Keratinocyte (primary cell): ENCODE results near the gene MAJIN. TPM values are rescaled to one million over a fixed set of nuclear protein-coding genes. Genes with fewer than 3 reads are reported as not detected.

ENCODE experiments used
- DNase-seq: peaks from one replicate; pipeline ENCODE4 v3.0.0-alpha.2; 2011; ENCODE audit warnings: low read depth, missing footprints, low spot score
- FAIRE-seq: peaks from 2 replicates; lab custom pipeline; 2011; peaks lifted over from hg19 to GRCh38; lab: Jason Lieb, UNC
- H2AFZ ChIP-seq: 2 replicates; pipeline ENCODE4 v1.6.0; 2012; ENCODE audit warnings: low read length, control low read depth, inconsistent platforms; ENCODE audit not compliant: control insufficient read depth
- H3K27ac ChIP-seq: 2 replicates; pipeline ENCODE4 v1.5.1; 2011; ENCODE audit warnings: low read length; ENCODE audit not compliant: control insufficient read depth, insufficient read depth
- H3K27me3 ChIP-seq: 3 replicates; pipeline ENCODE4 v1.6.0; 2011; ENCODE audit warnings: low read length; ENCODE audit not compliant: control insufficient read depth, insufficient read depth; ENCODE audit errors: extremely low read depth
- H3K36me3 ChIP-seq, 2 experiments: 2 replicates in 1 of 2; 3 replicates in 1 of 2; pipeline ENCODE4 v1.5.1; 2011; ENCODE audit warnings: low read length in 2 of 2, mild to moderate bottlenecking in 1 of 2; ENCODE audit not compliant: control insufficient read depth in 2 of 2, insufficient read depth in 2 of 2; ENCODE audit errors: extremely low read depth in 1 of 2
- H3K4me1 ChIP-seq: 3 replicates; pipeline ENCODE4 v1.5.1; 2011; ENCODE audit warnings: low read length; ENCODE audit not compliant: control insufficient read depth, insufficient read depth; ENCODE audit errors: extremely low read depth
- H3K4me2 ChIP-seq: 3 replicates; pipeline ENCODE4 v1.6.0; 2011; ENCODE audit warnings: low read depth, low read length; ENCODE audit not compliant: control insufficient read depth, insufficient read depth; ENCODE audit errors: extremely low read depth
- H3K4me3 ChIP-seq, 3 experiments: fragments of 200-600 bp in 1 of 3; sonication (generic) in 1 of 3; 2 replicates in 2 of 3; 3 replicates in 1 of 3; pipeline ENCODE4 v1.5.1; 2011 to 2016; ENCODE audit warnings: low read length in 3 of 3, mild to moderate bottlenecking in 3 of 3, control low read depth in 2 of 3, inconsistent platforms in 1 of 3, low read depth in 1 of 3, mixed read lengths in 1 of 3, mixed run types in 1 of 3, moderate library complexity in 1 of 3; ENCODE audit not compliant: control insufficient read depth in 2 of 3, insufficient read depth in 2 of 3; ENCODE audit errors: extremely low read depth in 1 of 3
- H3K79me2 ChIP-seq: 2 replicates; pipeline ENCODE4 v1.6.0; 2012; ENCODE audit warnings: low read length; ENCODE audit not compliant: control insufficient read depth, insufficient read depth
- H3K9ac ChIP-seq: 3 replicates; pipeline ENCODE4 v1.6.0; 2011; ENCODE audit warnings: low read length; ENCODE audit not compliant: control insufficient read depth, insufficient read depth; ENCODE audit errors: extremely low read depth
- H3K9me1 ChIP-seq: 3 replicates; pipeline ENCODE4 v1.6.0; 2011; ENCODE audit warnings: low read length; ENCODE audit not compliant: control insufficient read depth, insufficient read depth; ENCODE audit errors: extremely low read depth
- H3K9me3 ChIP-seq: 2 replicates; pipeline ENCODE4 v1.5.1; 2012; ENCODE audit warnings: low read depth, low read length; ENCODE audit not compliant: control insufficient read depth
- H4K20me1 ChIP-seq: 3 replicates; pipeline ENCODE4 v1.6.0; 2011; ENCODE audit warnings: low read length; ENCODE audit not compliant: control insufficient read depth, insufficient read depth; ENCODE audit errors: extremely low read depth
- CTCF ChIP-seq, 3 experiments: IDR thresholded peaks in 1 of 3; conservative IDR thresholded peaks in 1 of 3; optimal IDR thresholded peaks in 1 of 3; 2 replicates in 2 of 3; 3 replicates in 1 of 3; pipeline versions ENCODE3 to v1.5.1; 2011; ENCODE audit warnings: low read length in 3 of 3, mild to moderate bottlenecking in 3 of 3, moderate library complexity in 2 of 3, control low read depth in 1 of 3, inconsistent platforms in 1 of 3; ENCODE audit not compliant: insufficient read depth in 2 of 3; ENCODE audit errors: extremely low read depth in 1 of 3
- EZH2 ChIP-seq: IDR thresholded peaks from one replicate; pipeline ENCODE4 v1.6.1; 2012; ENCODE audit warnings: inconsistent platforms, mild to moderate bottlenecking, low read length, moderate library complexity
- dilution Hi-C: fragments of 300-500 bp; cut with MboI; formaldehyde crosslinking; loops from one replicate; pipeline ENCODE4 v1.7.0; 2020; ENCODE audit warnings: low sequenced_read_pairs; ENCODE audit not compliant: extremely low pct_ligation_motif_present
- polyA plus RNA-seq, 5 experiments: library from polyadenylated mRNA; depleted of rRNA in 3 of 5; stranded (reverse) in 3 of 5; stranded (forward) in 1 of 5; unstranded in 1 of 5; fragments of >200 nt; gene quantifications; 1 replicate in 1 of 5; 2 replicates in 3 of 5; 3 replicates in 1 of 5; pipeline versions ENCODE4 v1.2.1 to v1.2.3, GENCODE V29; 2011 to 2012; ENCODE audit warnings: missing spikeins in 2 of 5, low read depth in 1 of 5, low replicate concordance in 1 of 5

The MAJIN gene
- polyA plus RNA-seq, 1 donor (not counting 4 experiments of a cell fraction or from before 2014, with no cell fraction given): 0.09 TPM

- Histone ChIP-seq H3K9ac (no peak overlapping the region), H4K20me1 (no peaks in the 10 kb centered on the region), H3K4me3 (no peak overlapping the region), H3K9me1 (no peaks in the 10 kb centered on the region), H3K4me2 (no peak overlapping the region), H3K9me3 (no peaks in the 10 kb centered on the region), H3K27me3 (no peaks in the 10 kb centered on the region), H2AFZ (no peak overlapping the region), H3K4me1 (peaks cover 17% of the 10 kb centered on the region), H3K79me2 (peaks cover 14% of the 10 kb centered on the region), H3K27ac (no peak overlapping the region), H3K36me3 (no peaks in the 10 kb centered on the region)
- dilution Hi-C loops: no loop called here
- FAIRE-seq (no peak), DNase-seq (no peak)
- TF ChIP-seq CTCF (optimal IDR thresholded peaks at IDR 0.05 in 1 of 3, IDR thresholded peaks at IDR 0.05 in 1 of 3, conservative IDR thresholded peaks at IDR 0.05 in 1 of 3; ENCODE audit: extremely low read depth in 1 of 3, insufficient read depth in 2 of 3, low read length in 3 of 3): no peak
- no peak for TF ChIP-seq EZH2
These were observed 51.8 kb downstream of the MAJIN start for GRCh38 chr11:64920124-64920523.

- H4K20me1 ChIP-seq: no peaks in the 10 kb centered on the region
- H3K4me2 ChIP-seq: no peak overlapping the region
- no peak overlapping the region for H3K9ac ChIP-seq
- H3K27me3 ChIP-seq: no peaks in the 10 kb centered on the region
- FAIRE-seq (no peak), DNase-seq (no peak)
- no peaks in the 10 kb centered on the region for H3K9me1 ChIP-seq
- peaks cover 0 to 1% of the 10 kb centered on the region in 2 experiments for H3K36me3 ChIP-seq
- no peaks in the 10 kb centered on the region for H3K9me3 ChIP-seq
- peaks cover 14% of the 10 kb centered on the region for H3K79me2 ChIP-seq
- H3K4me1 ChIP-seq: peaks cover 17% of the 10 kb centered on the region
- H3K27ac ChIP-seq: no peak overlapping the region
- TF ChIP-seq EZH2 (no peak), CTCF (optimal IDR thresholded peaks at IDR 0.05 in 1 of 3, IDR thresholded peaks at IDR 0.05 in 1 of 3, conservative IDR thresholded peaks at IDR 0.05 in 1 of 3; ENCODE audit: extremely low read depth in 1 of 3, insufficient read depth in 2 of 3, low read length in 3 of 3) (no peak)
- H3K4me3 ChIP-seq: no peak overlapping the region
- H2AFZ ChIP-seq: no peak overlapping the region
- dilution Hi-C loops: no loop called here
These were observed 52.3 kb downstream of the MAJIN start for GRCh38 chr11:64919627-64920026.
